Putamen (tissue), 1 donor: ENCODE measurements around the gene MICAL2.
A peak's percentile ranks its signal among the peaks of the same experiment; 100 is the strongest.

Source experiments
- DNase-seq: peaks from one replicate; pipeline ENCODE4 v3.0.0-alpha.2; 2016; ENCODE audit warnings: low spot score

Gene MICAL2

DNA sequence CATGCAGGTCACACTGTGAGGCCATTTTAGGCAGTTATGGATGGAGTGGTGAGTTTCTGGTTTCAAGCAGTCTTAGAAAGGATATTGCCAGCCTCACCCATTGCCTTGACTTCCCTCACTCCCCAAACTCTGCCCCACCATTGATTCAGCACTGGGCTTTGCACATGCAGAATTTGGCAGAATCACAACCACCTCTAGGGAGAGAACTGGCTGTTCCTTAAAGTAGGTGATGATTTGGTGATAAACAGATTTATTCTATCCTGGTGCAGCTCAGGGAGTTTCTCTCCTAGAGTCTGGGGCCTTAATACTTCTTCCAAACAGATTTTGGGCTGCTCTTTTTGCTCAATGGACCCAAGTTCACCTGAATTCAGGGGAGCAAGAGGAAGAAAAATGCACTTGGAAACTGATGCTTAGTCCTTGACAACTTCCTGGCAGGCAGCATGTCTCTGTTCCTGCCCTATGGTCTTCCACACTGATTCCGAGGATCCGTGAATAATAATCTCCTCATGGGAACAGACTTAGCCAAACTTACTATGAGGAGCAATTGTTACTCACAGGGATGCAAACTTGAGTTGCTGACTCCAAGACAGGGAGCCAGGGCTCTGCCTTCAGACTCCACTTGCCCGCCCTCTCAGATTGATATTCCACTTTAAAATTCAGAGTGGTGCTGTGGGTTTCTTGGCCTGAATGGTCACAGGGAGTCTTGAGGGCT lies 137.3 kb downstream of the MICAL2 start:
- DNase-seq: no peak

DNA sequence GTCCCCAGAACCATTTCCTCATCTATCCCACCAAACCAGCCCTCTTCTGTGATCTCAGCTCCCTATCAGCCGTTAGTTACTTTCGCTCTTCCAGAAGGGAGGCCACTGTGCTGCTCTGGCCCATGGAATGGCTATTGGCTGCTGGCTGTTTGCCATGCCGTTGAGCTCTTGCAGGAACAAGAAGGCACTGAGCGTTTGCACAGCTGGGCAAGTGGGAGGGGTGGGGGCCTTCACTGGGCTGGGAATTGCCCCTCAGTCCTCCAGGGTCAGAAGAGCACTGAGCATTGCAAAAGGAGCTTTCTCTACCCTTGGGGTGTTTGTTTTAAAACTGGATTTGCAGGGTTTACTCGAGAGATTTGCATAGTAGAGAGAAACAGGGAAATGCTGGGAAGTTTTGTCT lies 137.9 kb downstream of the MICAL2 start:
- peak; percentile 57 for DNase-seq

- no peak for DNase-seq
These were observed 139.3 kb downstream of the MICAL2 start for GRCh38 chr11:12249590-12250260.

GRCh38 chr11:12251666-12252560 lies 141.5 kb downstream of the MICAL2 start:
- DNase-seq: no peak

- no peak for DNase-seq
These were observed 143.5 kb downstream of the MICAL2 start for GRCh38 chr11:12253843-12254281.

DNA sequence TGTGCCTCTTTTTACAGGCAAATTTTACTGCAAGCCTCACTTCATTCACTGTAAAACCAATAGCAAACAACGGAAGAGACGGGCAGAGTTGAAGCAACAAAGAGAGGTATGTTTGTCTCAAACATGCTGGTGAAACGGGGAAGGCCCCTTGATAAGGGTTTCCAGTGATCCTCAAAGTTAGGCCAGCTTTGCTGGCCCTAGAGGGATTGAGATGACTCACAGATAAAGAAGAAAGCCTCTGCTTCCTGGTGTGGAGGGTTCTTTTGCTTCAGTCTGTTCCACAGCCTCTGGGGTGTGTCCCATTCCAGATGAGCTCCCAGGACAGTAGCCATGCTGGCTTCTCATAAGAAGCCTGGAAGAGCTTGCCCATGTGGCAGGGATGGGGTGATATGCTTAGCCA lies 148.1 kb downstream of the MICAL2 start:
- no peak for DNase-seq

GRCh38 chr11:12259956-12260355 lies 149.6 kb downstream of the MICAL2 start:
- DNase-seq: no peak

DNA sequence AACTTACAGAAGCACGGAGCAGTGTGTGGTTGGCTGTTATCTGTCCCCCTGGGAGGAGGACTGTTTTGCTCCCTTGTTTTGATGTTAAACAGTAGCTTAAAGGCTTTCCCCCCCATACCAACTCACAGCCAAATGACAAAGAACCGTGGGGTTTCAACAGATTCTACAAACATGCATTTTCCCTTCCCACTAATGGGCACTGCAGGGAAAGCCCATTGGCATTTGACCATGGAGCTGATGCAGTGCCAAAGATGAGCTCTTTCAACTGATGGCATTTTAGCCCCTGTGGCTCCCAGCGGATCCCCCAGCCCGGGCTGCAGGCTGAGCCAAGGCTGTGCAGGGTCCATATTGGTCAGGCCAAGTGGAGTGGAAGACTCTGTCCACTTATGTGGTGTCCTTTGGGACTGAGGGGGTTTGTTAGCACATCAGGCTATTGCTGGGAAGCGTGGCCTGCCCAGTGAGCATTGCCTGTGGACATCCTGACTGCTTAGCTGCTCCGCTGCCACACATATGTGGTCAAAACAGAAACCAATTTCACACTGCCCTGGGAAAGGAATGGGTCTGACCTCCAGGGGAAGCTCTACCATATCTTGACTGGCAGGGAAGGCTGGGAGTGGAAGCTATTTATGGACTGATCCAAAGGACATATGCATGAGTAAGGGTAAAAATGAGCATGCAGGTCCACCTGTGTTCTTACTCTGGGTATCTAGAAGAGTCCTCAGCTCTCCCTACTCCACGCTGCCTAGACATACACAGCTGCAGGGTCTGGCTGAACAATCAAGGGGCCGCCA lies 150.5 kb downstream of the MICAL2 start:
- DNase-seq: no peak

DNA sequence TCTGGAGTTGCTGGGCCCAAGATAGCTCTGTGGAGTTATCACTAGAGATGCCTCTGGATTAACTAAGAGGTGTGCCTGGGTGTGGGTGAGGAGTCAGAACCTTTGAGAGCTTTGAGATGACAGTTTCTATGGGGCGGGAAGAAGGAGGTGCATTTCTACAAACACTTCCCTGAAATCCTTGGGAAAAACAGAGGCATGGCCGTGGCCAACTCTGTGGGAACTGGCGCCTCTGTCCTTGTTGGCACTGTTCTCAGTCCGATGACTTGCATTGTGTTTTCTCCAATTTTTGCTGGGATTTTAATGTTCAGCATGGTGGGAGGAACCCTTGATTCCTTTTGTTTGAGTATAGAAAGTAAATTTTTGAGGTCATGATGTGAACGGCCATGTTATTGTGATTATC lies 151.2 kb downstream of the MICAL2 start:
- no peak for DNase-seq

DNA sequence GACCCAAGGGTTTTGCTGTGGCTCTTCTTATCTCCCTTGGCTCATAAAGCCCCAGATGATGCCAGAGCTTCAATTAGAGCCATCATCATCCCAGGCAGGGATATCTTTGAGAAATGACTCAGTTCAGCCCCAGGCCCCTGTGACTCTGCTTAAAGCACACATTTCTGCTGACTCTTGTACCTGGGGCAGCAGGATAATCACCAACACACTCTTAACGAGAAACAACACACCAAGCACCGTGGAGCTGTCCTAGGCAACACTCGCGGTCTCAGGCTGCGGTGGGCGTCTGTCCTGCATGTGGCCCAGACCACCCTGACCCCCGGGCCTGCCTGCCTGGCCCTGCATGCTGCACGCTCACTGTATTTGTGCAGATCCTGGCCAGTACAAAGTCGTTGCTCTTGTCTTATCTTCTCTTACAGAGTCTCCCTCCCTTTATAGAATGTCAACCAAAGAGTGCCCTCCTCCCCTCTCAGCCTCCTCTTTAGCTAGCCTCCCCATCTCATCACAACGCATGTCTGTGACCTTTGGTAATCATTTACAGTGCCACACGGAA lies 152.8 kb downstream of the MICAL2 start:
- no peak for DNase-seq

DNA sequence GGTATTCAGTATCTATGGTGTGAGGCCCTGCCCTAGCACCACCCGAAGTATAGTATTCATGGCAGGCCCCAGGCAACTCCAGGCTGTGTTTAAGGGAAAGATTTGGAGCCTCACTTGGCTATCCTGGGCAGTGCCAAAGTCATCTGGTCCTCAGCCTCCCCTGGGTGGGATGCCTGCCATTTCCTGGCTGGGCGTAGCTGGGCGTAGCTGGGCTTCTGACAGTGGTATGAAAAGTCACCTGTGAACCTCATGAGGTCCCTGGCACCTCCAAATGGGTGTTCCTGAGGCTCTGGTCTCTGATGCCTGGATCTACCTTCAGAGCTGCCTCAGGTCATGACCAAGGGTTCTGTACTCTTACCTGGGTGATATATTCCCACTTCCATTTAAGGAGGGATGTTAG lies 154.0 kb downstream of the MICAL2 start:
- no peak for DNase-seq

DNA sequence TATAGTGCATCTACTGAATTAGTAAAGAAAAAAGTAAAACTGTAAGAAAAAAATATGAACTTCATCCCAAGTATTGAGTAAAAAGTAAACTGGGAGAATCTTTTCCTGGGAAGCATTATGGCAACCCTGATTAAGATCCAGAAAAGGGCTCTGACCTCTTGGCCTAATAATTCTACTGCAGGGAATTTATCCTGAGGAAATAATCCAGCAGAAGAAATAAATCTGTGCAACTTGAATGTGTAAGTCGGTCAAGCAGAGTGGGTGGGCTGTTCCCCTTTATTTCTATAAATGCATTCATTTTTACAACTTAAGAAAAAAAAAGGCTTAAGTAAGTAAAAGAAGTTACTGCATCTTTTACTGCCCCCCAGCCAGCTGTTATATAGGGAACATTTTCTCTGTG lies 155.7 kb downstream of the MICAL2 start:
- no peak for DNase-seq

DNA sequence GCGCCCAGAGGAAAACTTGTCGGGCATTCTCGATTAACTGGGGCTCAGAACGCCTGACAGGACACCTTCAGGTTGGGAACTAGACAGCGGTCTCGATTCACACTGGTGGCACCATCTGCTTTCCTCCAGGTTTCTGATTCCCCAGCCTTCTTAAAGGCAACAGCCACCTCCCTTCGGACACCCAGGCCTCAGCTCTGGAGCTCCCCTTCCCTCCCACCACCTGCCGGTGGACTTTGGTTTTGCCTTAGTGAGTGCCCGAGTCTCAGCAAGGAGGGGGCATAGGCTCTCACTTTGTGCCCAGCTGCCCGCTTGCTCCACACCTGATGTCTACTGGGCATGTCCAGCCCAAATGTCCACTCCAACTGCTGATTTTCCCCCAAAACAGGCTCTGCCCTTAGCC lies 156.6 kb downstream of the MICAL2 start:
- no peak for DNase-seq

DNA sequence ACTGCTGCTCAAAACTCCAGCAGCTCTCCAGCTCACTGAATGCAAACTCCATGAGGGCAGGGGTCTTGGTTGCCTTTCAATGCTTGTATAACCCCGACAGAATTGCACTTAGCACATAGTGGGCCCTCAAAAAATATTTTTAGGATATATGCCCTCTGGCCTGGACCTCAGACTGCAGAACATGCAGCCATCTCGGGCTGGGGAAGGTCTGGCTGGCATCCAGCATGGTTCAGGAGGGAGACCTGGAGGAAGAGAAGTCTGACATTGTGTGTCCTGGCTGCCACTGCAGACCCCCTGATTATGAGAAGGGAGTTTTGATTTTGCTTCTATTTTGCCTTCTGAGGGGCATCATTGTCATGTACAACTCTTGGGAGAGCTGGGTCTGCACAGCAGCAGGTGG lies 157.5 kb downstream of the MICAL2 start:
- no peak for DNase-seq

- no peak for DNase-seq
These were observed 158.7 kb downstream of the MICAL2 start for GRCh38 chr11:12269104-12269441.

- no peak for DNase-seq
These were observed 159.2 kb downstream of the MICAL2 start for GRCh38 chr11:12269446-12270214.

DNA sequence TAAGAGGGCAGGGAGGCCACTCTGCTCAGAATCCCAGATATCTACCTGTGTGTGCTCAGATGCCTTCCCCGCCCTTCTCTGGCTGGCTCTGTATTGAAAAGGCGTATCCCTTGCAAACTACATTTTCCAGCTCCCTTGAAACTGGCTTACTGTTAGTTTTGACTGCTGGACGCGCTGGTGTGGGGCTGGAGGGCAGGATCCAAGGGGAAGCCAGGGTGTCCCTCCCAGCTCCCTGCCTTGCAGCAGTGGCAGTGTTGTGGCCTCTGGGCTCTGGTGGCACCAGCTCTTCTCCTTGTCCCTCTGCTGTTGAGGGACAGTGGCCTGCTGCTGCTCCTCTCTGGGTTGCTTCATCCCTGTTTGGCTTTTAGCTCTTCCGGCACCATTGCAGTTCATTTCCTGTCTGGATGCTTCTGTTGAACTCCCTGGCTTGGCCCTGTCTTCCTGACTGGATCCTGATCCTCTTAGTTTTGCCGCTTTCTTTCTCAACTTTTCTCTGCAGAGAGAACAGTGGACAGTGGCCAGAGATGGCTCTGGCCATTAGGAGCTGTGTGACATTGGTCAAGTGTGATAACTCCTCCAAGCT lies 159.9 kb downstream of the MICAL2 start:
- no peak for DNase-seq

- no peak for DNase-seq
These were observed 160.4 kb downstream of the MICAL2 start for GRCh38 chr11:12270817-12271216.

DNA sequence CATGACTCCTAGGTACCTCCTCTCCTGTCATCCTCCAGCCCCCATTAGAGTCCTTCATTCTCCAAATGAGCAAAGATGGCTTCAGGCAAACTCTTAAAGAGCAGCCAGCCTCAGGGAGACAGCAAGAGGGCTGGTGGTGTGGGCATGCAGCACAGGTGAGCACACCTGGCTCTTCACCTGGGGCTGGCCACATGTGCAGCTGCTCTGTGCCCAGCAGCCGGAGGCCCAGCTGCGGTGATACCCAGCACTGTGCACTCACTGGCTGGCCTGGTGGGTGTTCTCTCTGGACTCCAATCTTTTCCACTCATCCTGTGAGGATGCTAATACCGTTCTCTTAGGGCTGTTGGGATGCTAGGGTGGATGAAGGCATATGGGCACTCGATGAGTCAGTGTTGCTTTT lies 160.9 kb downstream of the MICAL2 start:
- DNase-seq: no peak

DNA sequence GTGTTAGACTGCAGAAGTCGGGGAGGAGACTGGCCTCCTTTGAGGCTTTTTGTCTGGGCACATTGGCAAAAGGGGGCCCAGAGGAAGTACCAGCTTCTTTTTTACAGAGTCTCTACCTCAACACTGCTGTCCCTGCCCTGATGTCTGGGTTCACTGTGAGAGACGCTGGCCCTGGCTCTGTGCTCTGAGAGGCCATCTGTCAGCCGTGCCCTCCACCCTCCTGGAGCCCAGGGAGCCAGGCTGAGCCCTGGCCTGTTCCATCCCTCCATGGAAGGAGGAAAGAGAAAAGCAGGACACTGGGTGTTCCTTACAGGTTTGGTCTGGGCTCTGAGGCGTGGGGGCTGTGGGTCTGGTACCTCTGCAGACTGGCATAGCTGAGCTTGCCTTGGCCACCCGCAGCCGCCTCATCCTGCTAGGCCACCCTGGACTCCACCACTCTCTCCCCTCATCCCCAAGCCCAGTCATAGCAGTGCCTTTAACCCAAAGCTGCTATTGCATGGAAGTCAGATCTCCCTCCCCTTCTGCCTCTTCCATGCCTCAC lies 161.5 kb downstream of the MICAL2 start:
- no peak for DNase-seq
